LNCAP (cell line): ENCODE data around the gene ALG12.
A peak's percentile ranks its signal among the peaks of the same experiment; 100 is the strongest.

ENCODE experiments used
- TF ChIP-seq, protein P1 (sequence below): fragments of 450-650 bp; IDR thresholded peaks from 2 replicates; pipeline ENCODE4 v1.5.1; 2017; ENCODE audit warnings: mild to moderate bottlenecking

ALG12 gene

DNA sequence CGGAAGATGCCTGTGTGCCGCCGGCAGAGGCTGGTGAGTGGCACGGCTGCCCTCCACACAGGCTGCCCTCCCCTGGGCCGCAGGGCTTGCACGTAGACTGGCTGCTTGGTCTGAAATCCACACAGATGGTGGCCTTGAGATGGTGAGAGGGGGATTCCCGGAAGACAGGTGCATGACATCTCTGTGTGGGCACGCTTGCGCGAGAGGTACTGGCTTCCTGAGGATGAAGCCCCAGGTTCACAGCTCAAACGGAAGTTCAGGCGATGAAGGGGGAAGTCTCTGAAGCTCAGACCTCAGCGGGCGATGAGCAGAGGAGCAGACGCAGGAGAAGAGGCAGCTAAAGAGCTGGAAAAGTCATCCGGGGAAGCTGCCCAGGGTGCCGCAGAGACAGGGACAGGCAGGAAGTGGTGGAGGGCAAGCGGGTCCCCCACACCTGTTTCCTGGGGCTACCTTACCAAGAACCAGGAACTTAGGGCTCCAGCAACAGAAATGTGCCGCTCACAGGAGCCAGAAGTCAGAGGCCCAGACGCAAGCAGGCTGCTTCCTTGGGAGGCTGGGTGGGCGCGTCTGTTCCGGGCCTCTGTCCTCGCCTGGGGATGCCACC lies 7.4 kb upstream of the ALG12 start:
- TF ChIP-seq, protein P1, sequence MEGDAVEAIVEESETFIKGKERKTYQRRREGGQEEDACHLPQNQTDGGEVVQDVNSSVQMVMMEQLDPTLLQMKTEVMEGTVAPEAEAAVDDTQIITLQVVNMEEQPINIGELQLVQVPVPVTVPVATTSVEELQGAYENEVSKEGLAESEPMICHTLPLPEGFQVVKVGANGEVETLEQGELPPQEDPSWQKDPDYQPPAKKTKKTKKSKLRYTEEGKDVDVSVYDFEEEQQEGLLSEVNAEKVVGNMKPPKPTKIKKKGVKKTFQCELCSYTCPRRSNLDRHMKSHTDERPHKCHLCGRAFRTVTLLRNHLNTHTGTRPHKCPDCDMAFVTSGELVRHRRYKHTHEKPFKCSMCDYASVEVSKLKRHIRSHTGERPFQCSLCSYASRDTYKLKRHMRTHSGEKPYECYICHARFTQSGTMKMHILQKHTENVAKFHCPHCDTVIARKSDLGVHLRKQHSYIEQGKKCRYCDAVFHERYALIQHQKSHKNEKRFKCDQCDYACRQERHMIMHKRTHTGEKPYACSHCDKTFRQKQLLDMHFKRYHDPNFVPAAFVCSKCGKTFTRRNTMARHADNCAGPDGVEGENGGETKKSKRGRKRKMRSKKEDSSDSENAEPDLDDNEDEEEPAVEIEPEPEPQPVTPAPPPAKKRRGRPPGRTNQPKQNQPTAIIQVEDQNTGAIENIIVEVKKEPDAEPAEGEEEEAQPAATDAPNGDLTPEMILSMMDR: no peak

- TF ChIP-seq, protein P1: no peak
Measured at GRCh38 chr22:49924113-49924833, 6.0 kb upstream of the ALG12 start.

DNA sequence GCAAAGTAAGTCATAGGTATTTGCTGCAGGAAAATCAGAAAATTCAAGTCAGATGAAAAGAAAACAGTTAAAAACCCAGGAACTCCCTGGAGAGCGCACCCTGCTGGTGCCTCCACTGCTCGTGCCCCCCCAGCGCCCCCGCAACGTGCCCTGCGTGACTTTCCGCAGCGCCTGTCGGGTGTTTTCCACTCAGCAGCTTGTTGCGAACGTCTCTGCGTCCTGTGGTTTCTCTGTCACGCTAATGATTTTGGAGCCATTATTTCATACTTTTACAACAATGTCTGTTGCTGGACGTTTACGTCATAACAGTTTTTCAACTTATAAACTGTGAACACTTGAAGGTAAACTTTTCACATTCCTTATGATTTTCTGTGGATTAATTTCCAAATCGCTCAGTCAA lies 5.2 kb upstream of the ALG12 start:
- TF ChIP-seq, protein P1: peak; percentile 26; the same call in 1 of the 2 replicates

- TF ChIP-seq, protein P1: no peak
Measured at GRCh38 chr22:49922926-49923325, 4.7 kb upstream of the ALG12 start.

DNA sequence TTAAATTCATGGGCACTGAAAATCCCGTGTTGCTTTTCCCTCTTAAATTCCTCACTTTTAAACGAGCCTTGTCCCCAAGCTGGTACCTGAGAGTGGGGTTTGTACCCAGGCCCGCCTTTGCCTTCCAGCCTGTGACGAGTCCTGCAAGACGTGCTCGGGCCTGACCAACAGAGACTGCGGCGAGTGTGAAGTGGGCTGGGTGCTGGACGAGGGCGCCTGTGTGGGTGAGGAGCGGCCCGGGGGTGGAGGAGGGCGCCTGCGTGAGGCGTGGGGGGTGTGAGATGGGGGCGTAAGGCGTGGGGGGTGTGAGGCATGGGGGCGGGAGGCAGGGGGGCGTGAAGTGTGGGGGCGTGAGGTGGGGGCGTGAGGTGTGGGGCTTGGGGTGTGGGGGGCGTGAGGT lies 4.2 kb upstream of the ALG12 start:
- TF ChIP-seq, protein P1: no peak

GRCh38 chr22:49921508-49922278 lies 3.5 kb upstream of the ALG12 start:
- TF ChIP-seq, protein P1: no peak

DNA sequence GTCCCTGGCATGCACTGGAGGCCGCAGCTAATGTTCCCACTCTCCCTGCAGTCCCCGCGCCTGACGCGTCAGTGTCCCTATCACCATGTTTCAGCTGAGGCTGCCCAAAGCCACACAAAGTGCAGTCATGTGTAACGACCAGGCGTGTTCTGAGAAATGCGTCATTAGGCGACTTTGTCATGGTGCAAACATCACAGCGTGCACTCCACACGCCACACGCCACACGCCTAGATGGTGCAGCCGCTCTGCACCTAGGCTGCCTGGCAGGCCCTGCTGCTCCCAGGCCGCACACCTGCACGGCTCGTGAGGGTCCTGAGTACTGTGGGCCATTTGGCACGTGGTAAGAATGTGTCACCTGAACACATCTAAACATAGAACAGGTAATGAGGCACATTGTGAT lies 2.6 kb upstream of the ALG12 start:
- TF ChIP-seq, protein P1: no peak
